HG03159 (cell line): Measurements from ENCODE around the gene CLCN1.

ENCODE experiments used
- ATAC-seq: cut with Tn5 transposase; IDR thresholded peaks from one replicate; pipeline ENCODE4 v1.9.1; 2021; ENCODE audit warnings: mild to moderate bottlenecking, moderate library complexity; ENCODE audit not compliant: unreplicated experiment

Gene CLCN1

GRCh38 chr7:143331179-143331801, 15.4 kb downstream of the CLCN1 start:
- no peak for ATAC-seq

GRCh38 chr7:143334244-143334643, 18.3 kb downstream of the CLCN1 start:
- ATAC-seq, result no peak

GRCh38 chr7:143337216-143337615, 21.3 kb downstream of the CLCN1 start:
- no peak for ATAC-seq

- ATAC-seq, result no peak
Measured at GRCh38 chr7:143341842-143342241, 25.9 kb downstream of the CLCN1 start.

- ATAC-seq, result no peak
Measured at GRCh38 chr7:143343596-143343995, 27.7 kb downstream of the CLCN1 start.

- ATAC-seq, result peak; percentile 93
Measured at GRCh38 chr7:143345428-143345900, 29.6 kb downstream of the CLCN1 start.

- no peak for ATAC-seq
Measured at GRCh38 chr7:143346018-143346417, 30.1 kb downstream of the CLCN1 start.

- no peak for ATAC-seq
Measured at GRCh38 chr7:143347950-143348349, 32.0 kb downstream of the CLCN1 start.

- no peak for ATAC-seq
Measured at GRCh38 chr7:143351060-143351459, 35.1 kb downstream of the CLCN1 start.

- ATAC-seq, result no peak
Measured at GRCh38 chr7:143351574-143351973, 35.7 kb downstream of the CLCN1 start.

- ATAC-seq, result no peak
Measured at GRCh38 chr7:143352531-143353002, 36.7 kb downstream of the CLCN1 start.

GRCh38 chr7:143354376-143354775, 38.5 kb downstream of the CLCN1 start:
- no peak for ATAC-seq

GRCh38 chr7:143354965-143355364, 39.1 kb downstream of the CLCN1 start:
- no peak for ATAC-seq

GRCh38 chr7:143355450-143356385, 39.8 kb downstream of the CLCN1 start:
- ATAC-seq, result no peak

GRCh38 chr7:143356414-143357050, 40.6 kb downstream of the CLCN1 start:
- ATAC-seq, result no peak

GRCh38 chr7:143358626-143359025, 42.7 kb downstream of the CLCN1 start:
- ATAC-seq, result no peak

GRCh38 chr7:143359771-143360353, 44.0 kb downstream of the CLCN1 start:
- no peak for ATAC-seq

- no peak for ATAC-seq
Measured at GRCh38 chr7:143360788-143361551, 45.1 kb downstream of the CLCN1 start.

- no peak for ATAC-seq
Measured at GRCh38 chr7:143361552-143362130, 45.7 kb downstream of the CLCN1 start.
